Sigmoid colon (tissue), 7 donors: ENCODE measurements around the gene PRKCSH. TPM values are rescaled to one million over a fixed set of nuclear protein-coding genes. Genes with fewer than 3 reads are reported as not detected.

Source experiments
- DNase-seq: peaks from one replicate; pipeline ENCODE4 v3.0.0-alpha.2; 2019
- H3K27ac ChIP-seq, 4 donors: fragments of 200-600 bp; sonication (generic); one replicate each; pipeline ENCODE4 v1.5.1; 2016 to 2019; ENCODE audit warnings: mild to moderate bottlenecking in 1 of 4
- H3K27me3 ChIP-seq, 3 donors: fragments of 200-600 bp; sonication (generic); one replicate each; pipeline ENCODE4 v1.5.1; 2019; ENCODE audit warnings: mild to moderate bottlenecking in 1 of 3
- H3K36me3 ChIP-seq, 4 donors: fragments of 200-600 bp; sonication (generic); one replicate each; pipeline ENCODE4 v1.5.1; 2016 to 2019
- H3K4me1 ChIP-seq, 4 donors: fragments of 200-600 bp; sonication (generic); one replicate each; pipeline ENCODE4 v1.5.1; 2017 to 2019
- H3K4me3 ChIP-seq, 4 donors: fragments of 200-600 bp; sonication (generic); one replicate each; pipeline ENCODE4 v1.5.1; 2017 to 2019; ENCODE audit warnings: mild to moderate bottlenecking in 2 of 4, moderate library complexity in 1 of 4
- H3K9me3 ChIP-seq, 4 donors: fragments of 200-600 bp in 3 of 4; sonication (generic) in 3 of 4; one replicate each; pipeline versions ENCODE4 v1.5.1 to v1.6.1; 2013 to 2019
- EP300 ChIP-seq, 4 donors: sonication (generic); formaldehyde crosslinking; IDR thresholded peaks; one replicate each; pipeline ENCODE4 v1.6.1; 2017; ENCODE audit warnings: antibody characterized with exemption in 4 of 4
- POLR2A ChIP-seq, 2 donors: fragments of 450-650 bp; IDR thresholded peaks; one replicate each; pipeline ENCODE4 v1.6.1; 2016; ENCODE audit warnings: antibody characterized with exemption in 2 of 2, mild to moderate bottlenecking in 2 of 2, moderate library complexity in 2 of 2
- POLR2AphosphoS5 ChIP-seq, 4 donors: sonication (generic); formaldehyde crosslinking; IDR thresholded peaks; one replicate each; pipeline ENCODE4 v1.6.1; 2017; ENCODE audit warnings: antibody characterized with exemption in 4 of 4
- WGBS, 2 donors: extraction: QIAGEN DNeasy Blood & Tissue Kit; methylation state at CpG; one replicate each; pipeline ENCODE4 v1.1.7; 2013; 5-methylcytosine and 5-hydroxymethylcytosine counted together
- intact Hi-C: fragments of 100-400 bp; cut with DNase I; formaldehyde crosslinking; loops from one replicate; pipeline ENCODE4 v1.15.1; 2023
- polyA plus RNA-seq, 3 donors: library from polyadenylated mRNA; stranded (reverse); fragments of 200-250 nt; gene quantifications; one replicate each; pipeline ENCODE4 v1.2.3, GENCODE V29; 2013
- total RNA-seq, 4 donors: library from RNA; depleted of rRNA; stranded (reverse); fragments of >200 nt; gene quantifications; one replicate each; pipeline ENCODE4 v1.1.0, GENCODE V29; 2016
- TF ChIP-seq, protein P1 (sequence below), 4 experiments: fragments of 450-650 bp in 3 of 4; fragments of 200-600 bp in 1 of 4; IDR thresholded peaks; one replicate each; pipeline ENCODE4 v1.5.1; 2016 to 2019; ENCODE audit warnings: antibody characterized with exemption in 4 of 4, mild to moderate bottlenecking in 3 of 4, moderate library complexity in 2 of 4
- donor health status: healthy with polysubstance abuse.
- donor health status: Bipolar disorder and iron deficiency.
- donor health status: healthy.

The PRKCSH gene
- total and polyA plus RNA-seq, 7 donors: 57.6 to 187 (median 89.3) TPM

DNA sequence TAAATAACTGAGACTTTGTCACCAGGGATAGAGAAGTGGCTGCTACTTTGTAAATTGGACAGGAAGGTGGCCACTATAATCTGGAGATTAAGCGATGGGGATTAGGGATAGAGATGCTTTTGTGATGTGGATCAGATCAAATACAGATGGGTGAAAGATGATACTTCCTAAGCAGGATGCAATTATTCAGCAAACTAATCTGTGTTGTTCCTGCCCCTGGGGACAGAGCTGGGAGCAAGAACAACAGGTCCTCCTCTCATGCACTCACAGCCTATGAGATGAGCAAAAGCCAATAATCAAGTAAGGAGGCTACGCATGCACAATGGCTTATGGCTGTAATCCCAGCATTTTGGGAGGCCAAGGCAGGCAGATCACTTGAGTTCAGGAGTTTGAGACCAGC is 20.9 kb upstream of the PRKCSH start:
- 93 to 97% methylated on average over 2 of the region's 2 CpGs for WGBS, 2 donors
- Histone ChIP-seq H3K27ac (no peak overlapping the region), H3K36me3 (no peaks in the 10 kb centered on the region), H3K4me3 (no peak overlapping the region), H3K27me3 (peaks cover 13 to 34% (median 23%) of the 10 kb centered on the region in 3 donors), H3K9me3 (no peaks in the 10 kb centered on the region), H3K4me1 (peaks cover 0 to 13% (median 9%) of the 10 kb centered on the region in 4 donors)
- intact Hi-C loops: no loop called here
- DNase-seq: no peak
- TF ChIP-seq POLR2AphosphoS5 (IDR thresholded peaks at IDR 0.05) (no peak), POLR2A (IDR thresholded peaks at IDR 0.05) (no peak), EP300 (IDR thresholded peaks at IDR 0.05) (no peak)
- TF ChIP-seq, protein P1, sequence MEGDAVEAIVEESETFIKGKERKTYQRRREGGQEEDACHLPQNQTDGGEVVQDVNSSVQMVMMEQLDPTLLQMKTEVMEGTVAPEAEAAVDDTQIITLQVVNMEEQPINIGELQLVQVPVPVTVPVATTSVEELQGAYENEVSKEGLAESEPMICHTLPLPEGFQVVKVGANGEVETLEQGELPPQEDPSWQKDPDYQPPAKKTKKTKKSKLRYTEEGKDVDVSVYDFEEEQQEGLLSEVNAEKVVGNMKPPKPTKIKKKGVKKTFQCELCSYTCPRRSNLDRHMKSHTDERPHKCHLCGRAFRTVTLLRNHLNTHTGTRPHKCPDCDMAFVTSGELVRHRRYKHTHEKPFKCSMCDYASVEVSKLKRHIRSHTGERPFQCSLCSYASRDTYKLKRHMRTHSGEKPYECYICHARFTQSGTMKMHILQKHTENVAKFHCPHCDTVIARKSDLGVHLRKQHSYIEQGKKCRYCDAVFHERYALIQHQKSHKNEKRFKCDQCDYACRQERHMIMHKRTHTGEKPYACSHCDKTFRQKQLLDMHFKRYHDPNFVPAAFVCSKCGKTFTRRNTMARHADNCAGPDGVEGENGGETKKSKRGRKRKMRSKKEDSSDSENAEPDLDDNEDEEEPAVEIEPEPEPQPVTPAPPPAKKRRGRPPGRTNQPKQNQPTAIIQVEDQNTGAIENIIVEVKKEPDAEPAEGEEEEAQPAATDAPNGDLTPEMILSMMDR (IDR thresholded peaks at IDR 0.05): no peak

DNA sequence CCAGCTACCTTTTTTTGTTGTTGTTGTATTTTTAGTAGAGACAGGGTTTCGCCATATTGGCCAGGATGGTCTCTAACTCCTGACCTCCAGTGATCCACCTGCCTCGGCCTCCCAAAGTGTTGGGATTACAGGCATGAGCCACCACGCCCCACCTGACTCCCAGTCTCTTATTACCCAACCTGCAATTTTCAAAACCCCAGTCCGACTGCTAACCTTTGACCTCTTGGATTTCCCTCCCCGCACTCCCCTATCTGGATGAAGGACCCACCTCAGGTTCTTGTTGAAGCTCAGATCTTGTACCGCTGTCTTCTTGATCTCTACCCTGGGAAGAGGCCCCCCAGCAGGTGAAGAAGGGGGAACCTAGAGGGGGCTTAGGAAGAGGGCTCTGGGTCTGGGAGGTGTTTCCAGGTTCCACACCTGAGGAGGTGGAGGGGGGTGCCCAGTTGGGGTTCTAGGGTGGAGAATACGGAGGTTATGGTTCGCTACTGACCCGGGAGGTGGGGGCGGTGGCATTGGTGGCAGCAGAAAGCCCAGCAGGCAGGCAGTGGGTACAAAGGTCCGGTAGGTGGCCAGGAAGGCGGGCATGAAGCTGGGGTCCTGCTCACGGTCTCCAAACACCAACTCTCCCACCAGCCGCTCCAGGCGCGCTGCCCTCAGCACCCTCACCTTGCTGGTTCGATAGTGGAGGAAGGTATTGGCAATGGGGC is 18.9 kb upstream of the PRKCSH start:
- intact Hi-C loops: no loop called here
- TF ChIP-seq POLR2A (IDR thresholded peaks at IDR 0.05) (no peak), EP300 (IDR thresholded peaks at IDR 0.05) (no peak), POLR2AphosphoS5 (IDR thresholded peaks at IDR 0.05) (no peak)
- TF ChIP-seq, protein P1 (IDR thresholded peaks at IDR 0.05): no peak
- no peak for DNase-seq
- H3K27me3 ChIP-seq: peaks cover 27 to 54% (median 36%) of the 10 kb centered on the region in 3 donors
- peaks cover 0 to 28% (median 21%) of the 10 kb centered on the region in 4 donors for H3K4me1 ChIP-seq
- no peaks in the 10 kb centered on the region for H3K9me3 ChIP-seq
- 89 to 94% methylated on average over 17 of the region's 17 CpGs for WGBS, 2 donors
- H3K4me3 ChIP-seq: no peak overlapping the region
- H3K27ac ChIP-seq: no peak overlapping the region
- no peaks in the 10 kb centered on the region for H3K36me3 ChIP-seq

DNA sequence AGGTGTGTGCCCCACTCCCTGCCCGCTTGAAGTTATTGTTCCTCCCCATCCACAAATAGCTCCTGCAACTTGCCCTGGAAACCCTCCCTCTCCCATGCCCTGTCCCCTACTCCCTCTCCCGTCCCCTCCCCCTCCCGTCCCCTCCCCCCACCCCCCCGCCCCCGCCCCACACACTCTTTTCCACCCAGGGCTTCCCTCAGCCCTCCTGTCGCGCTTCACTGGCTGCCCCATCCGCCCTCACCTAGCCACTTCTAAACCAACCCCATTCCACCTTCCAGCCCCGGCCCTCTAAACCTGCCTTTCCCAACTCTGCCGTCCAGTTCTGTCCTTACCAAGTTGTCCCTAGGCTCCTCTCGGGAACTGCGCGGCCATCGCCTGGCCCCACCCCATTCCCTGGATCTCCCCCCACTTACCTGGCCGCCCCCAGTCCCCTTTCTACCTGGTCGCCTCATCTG is 17.3 kb upstream of the PRKCSH start:
- peaks cover 41 to 70% (median 51%) of the 10 kb centered on the region in 3 donors for H3K27me3 ChIP-seq

DNA sequence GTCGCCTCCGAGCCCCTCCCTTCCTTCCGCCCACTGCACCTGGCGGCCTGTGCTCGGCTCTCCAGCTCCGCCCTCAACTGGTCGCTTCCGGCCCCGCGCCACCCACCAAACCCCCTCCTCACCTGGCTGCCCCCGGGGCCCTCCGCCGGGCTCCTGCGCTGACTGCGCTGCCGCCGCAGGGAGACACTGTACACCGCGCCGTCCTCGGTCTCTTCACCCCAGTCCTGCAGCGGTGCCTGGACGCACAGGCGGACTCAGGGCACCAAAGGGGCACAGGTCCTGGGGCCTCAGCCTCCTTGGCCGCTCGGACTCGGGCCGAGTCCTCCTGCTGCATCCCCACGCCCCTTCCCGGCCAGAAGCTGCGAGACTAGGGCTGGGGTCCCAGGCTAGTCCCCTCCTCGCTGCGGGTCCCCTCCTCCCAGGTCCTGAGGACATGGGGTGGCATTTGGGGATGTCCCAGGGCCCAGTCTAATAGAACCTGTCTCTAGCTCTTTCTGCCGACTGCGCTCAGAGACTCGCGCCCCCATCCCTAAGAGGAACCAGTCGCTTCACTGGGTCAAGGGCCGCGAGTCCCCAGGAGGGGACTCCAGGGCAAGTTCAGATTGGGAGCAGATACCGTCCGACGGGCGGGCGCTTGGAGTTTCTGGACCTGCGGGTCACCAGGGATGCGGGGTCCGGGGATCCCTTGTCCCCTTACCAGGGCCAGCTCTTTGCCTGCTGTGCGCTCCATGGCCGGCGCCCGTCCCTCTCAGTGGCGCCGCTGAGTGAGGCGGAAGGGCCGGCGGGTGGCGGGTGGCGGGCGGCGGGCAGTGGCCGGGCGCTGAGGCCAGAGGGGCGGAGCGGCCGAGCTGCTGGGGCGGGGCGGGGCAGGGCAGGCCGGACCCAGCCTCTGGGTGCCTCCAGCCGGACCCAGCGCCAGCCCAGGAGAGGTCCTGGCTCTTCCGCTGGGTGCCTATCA is 16.6 kb upstream of the PRKCSH start, which contains the start of gene RGL3:
Gene RGL3 (minus strand): TSS at position 766 of the 958 bp plus-strand sequence. CDS start 36 bp downstream, at position 730.
- WGBS, 2 donors: 2 to 4% methylated on average over 72 of the region's 72 CpGs
- TF ChIP-seq POLR2AphosphoS5 (IDR thresholded peaks at IDR 0.05): no peak
- TF ChIP-seq, protein P1 (IDR thresholded peaks at IDR 0.05): no peak
- no peak for TF ChIP-seq EP300 (IDR thresholded peaks at IDR 0.05)
- no peak for TF ChIP-seq POLR2A (IDR thresholded peaks at IDR 0.05)
- DNase-seq: no peak
- H3K9me3 ChIP-seq: no peaks in the 10 kb centered on the region
- intact Hi-C loops: no loop called here
- H3K36me3 ChIP-seq: no peaks in the 10 kb centered on the region
- H3K4me1 ChIP-seq: peaks cover 0 to 41% (median 33%) of the 10 kb centered on the region in 4 donors
- H3K27me3 ChIP-seq: peaks cover 43 to 77% (median 58%) of the 10 kb centered on the region in 3 donors
- H3K27ac ChIP-seq: peak within 1 kb of the TSS in 1 of 4 donors; percentile 31
- peak within 1 kb of the TSS in 3 of 4 donors; percentile 28 to 38 (median 36) for H3K4me3 ChIP-seq

More for the DNA sequence above, 17.3 kb upstream of the PRKCSH start:
- Histone ChIP-seq H3K36me3 (no peaks in the 10 kb centered on the region), H3K9me3 (no peaks in the 10 kb centered on the region), H3K4me1 (peaks cover 0 to 41% (median 33%) of the 10 kb centered on the region in 4 donors), H3K4me3 (peak overlapping the region in 2 of 4 donors; percentile 36 to 38), H3K27ac (no peak overlapping the region)
- WGBS, 2 donors: 5 to 7% methylated on average over 14 to 15 of the region's 16 CpGs
- no peak for TF ChIP-seq POLR2A (IDR thresholded peaks at IDR 0.05)
- TF ChIP-seq, protein P1 (IDR thresholded peaks at IDR 0.05): no peak
- no peak for TF ChIP-seq EP300 (IDR thresholded peaks at IDR 0.05)
- no peak for TF ChIP-seq POLR2AphosphoS5 (IDR thresholded peaks at IDR 0.05)
- no peak for DNase-seq
- intact Hi-C loops: no loop called here
